Suppressor macrophage (primary cell): ENCODE measurements around the gene TMTC4.

ENCODE experiments used
- DNase-seq, 4 experiments: peaks; one replicate each; pipeline ENCODE4 v3.0.0-alpha.2; 2020 to 2022

The TMTC4 gene

GRCh38 chr13:100665403-100665802 lies 9.2 kb downstream of the TMTC4 start:
- no peak for DNase-seq

- DNase-seq = no peak
Measured at GRCh38 chr13:100664171-100664900, 10.3 kb downstream of the TMTC4 start.

- DNase-seq = no peak
Measured at GRCh38 chr13:100662468-100663211, 12.0 kb downstream of the TMTC4 start.

GRCh38 chr13:100660761-100661160 lies 13.8 kb downstream of the TMTC4 start:
- DNase-seq = no peak

- no peak for DNase-seq
Measured at GRCh38 chr13:100659578-100659977, 15.0 kb downstream of the TMTC4 start.

- DNase-seq = no peak
Measured at GRCh38 chr13:100658363-100658762, 16.2 kb downstream of the TMTC4 start.

- DNase-seq = no peak
Measured at GRCh38 chr13:100657881-100658315, 16.7 kb downstream of the TMTC4 start.

GRCh38 chr13:100652510-100652909 lies 22.1 kb downstream of the TMTC4 start:
- DNase-seq = no peak

- DNase-seq = no peak
Measured at GRCh38 chr13:100650326-100650725, 24.3 kb downstream of the TMTC4 start.

GRCh38 chr13:100648354-100648753 lies 26.2 kb downstream of the TMTC4 start:
- DNase-seq = no peak

GRCh38 chr13:100646871-100647270 lies 27.7 kb downstream of the TMTC4 start:
- no peak for DNase-seq

- DNase-seq = peak in 2 of 4 experiments; percentile 7 to 16
Measured at GRCh38 chr13:100646030-100646673, 28.4 kb downstream of the TMTC4 start.

GRCh38 chr13:100645382-100645781 lies 29.2 kb downstream of the TMTC4 start:
- no peak for DNase-seq

- DNase-seq = no peak
Measured at GRCh38 chr13:100644371-100644770, 30.2 kb downstream of the TMTC4 start.

GRCh38 chr13:100637796-100638195 lies 36.8 kb downstream of the TMTC4 start:
- no peak for DNase-seq

GRCh38 chr13:100637380-100637779 lies 37.2 kb downstream of the TMTC4 start:
- DNase-seq = no peak

GRCh38 chr13:100636441-100636840 lies 38.2 kb downstream of the TMTC4 start:
- no peak for DNase-seq

GRCh38 chr13:100636004-100636403 lies 38.6 kb downstream of the TMTC4 start:
- no peak for DNase-seq

- no peak for DNase-seq
Measured at GRCh38 chr13:100634696-100635095, 39.9 kb downstream of the TMTC4 start.

- DNase-seq = no peak
Measured at GRCh38 chr13:100633461-100633860, 41.1 kb downstream of the TMTC4 start.

- DNase-seq = no peak
Measured at GRCh38 chr13:100630555-100630954, 44.0 kb downstream of the TMTC4 start.

- DNase-seq = no peak
Measured at GRCh38 chr13:100627120-100627519, 47.5 kb downstream of the TMTC4 start.

- no peak for DNase-seq
Measured at GRCh38 chr13:100625447-100625846, 49.1 kb downstream of the TMTC4 start.

- no peak for DNase-seq
Measured at GRCh38 chr13:100620792-100621191, 53.8 kb downstream of the TMTC4 start.
